Peyer's patch (tissue), 4 donors: Measurements from ENCODE around the gene DNMBP. TPM values are rescaled to one million over a fixed set of nuclear protein-coding genes. Genes with fewer than 3 reads are reported as not detected.

Experiments used
- DNase-seq, 3 donors: peaks; one replicate each; pipeline ENCODE4 v3.0.0-alpha.2; 2017 to 2019
- H3K27ac ChIP-seq, 4 donors: fragments of 200-600 bp; sonication (generic); one replicate each; pipeline ENCODE4 v1.5.1; 2016 to 2019
- H3K27me3 ChIP-seq, 2 donors: fragments of 200-600 bp; sonication (generic); one replicate each; pipeline ENCODE4 v1.5.1; 2019
- H3K36me3 ChIP-seq, 3 donors: fragments of 200-600 bp; sonication (generic); one replicate each; pipeline ENCODE4 v1.5.1; 2016 to 2019
- H3K4me1 ChIP-seq, 4 donors: fragments of 200-600 bp; sonication (generic); one replicate each; pipeline ENCODE4 v1.5.1; 2016 to 2019
- H3K4me3 ChIP-seq, 4 donors: fragments of 200-600 bp; sonication (generic); 1 replicate in 3 of 4; 2 replicates in 1 of 4; pipeline ENCODE4 v1.5.1; 2016 to 2019; ENCODE audit warnings: mild to moderate bottlenecking in 1 of 4
- H3K9me3 ChIP-seq, 4 donors: fragments of 200-600 bp; sonication (generic); one replicate each; pipeline ENCODE4 v1.5.1; 2016 to 2019; ENCODE audit warnings: mild to moderate bottlenecking in 1 of 4
- CTCF ChIP-seq, 6 experiments: fragments of 450-650 bp in 4 of 6; fragments of 200-600 bp in 2 of 6; sonication (generic) in 1 of 6; IDR thresholded peaks; one replicate each; pipeline ENCODE4 v1.5.1; 2017 to 2019; ENCODE audit warnings: antibody characterized with exemption in 6 of 6, mild to moderate bottlenecking in 3 of 6, moderate library complexity in 1 of 6
- POLR2A ChIP-seq, 2 donors: fragments of 450-650 bp; IDR thresholded peaks; one replicate each; pipeline ENCODE4 v1.5.1; 2017; ENCODE audit warnings: antibody characterized with exemption in 2 of 2, mild to moderate bottlenecking in 2 of 2, moderate library complexity in 2 of 2
- total RNA-seq, 4 donors: library from RNA; depleted of rRNA; stranded (reverse); fragments of >200 nt; gene quantifications; one replicate each; pipeline ENCODE4 v1.1.0, GENCODE V29; 2016

Gene DNMBP
- total RNA-seq, 4 donors from 2014 or later = 53.6 to 96.0 (median 69.6) TPM

- H3K9me3 ChIP-seq = no peaks in the 10 kb centered on the region
- no peaks in the 10 kb centered on the region for H3K36me3 ChIP-seq
- no peak overlapping the region for H3K4me3 ChIP-seq
- peaks cover 0 to 15% (median 3%) of the 10 kb centered on the region in 4 donors for H3K4me1 ChIP-seq
- no peak overlapping the region for H3K27ac ChIP-seq
- TF ChIP-seq CTCF (IDR thresholded peaks at IDR 0.05) (no peak), POLR2A (IDR thresholded peaks at IDR 0.05) (no peak)
- no peak for DNase-seq
- H3K27me3 ChIP-seq = no peaks in the 10 kb centered on the region
These were observed 35.8 kb upstream of the DNMBP start for GRCh38 chr10:100045592-100045991.

- no peak for DNase-seq
- no peaks in the 10 kb centered on the region for H3K9me3 ChIP-seq
- H3K27ac ChIP-seq = peak overlapping the region in 3 of 4 donors; percentile 1 to 61 (median 48)
- H3K4me3 ChIP-seq = no peak overlapping the region
- no peaks in the 10 kb centered on the region for H3K36me3 ChIP-seq
- peaks cover 0 to 22% (median 3%) of the 10 kb centered on the region in 4 donors for H3K4me1 ChIP-seq
- no peaks in the 10 kb centered on the region for H3K27me3 ChIP-seq
- TF ChIP-seq CTCF (IDR thresholded peaks at IDR 0.05) = no peak
- no peak for TF ChIP-seq POLR2A (IDR thresholded peaks at IDR 0.05)
These were observed 34.0 kb upstream of the DNMBP start for GRCh38 chr10:100043796-100044195.

GRCh38 chr10:100043344-100043743, 33.6 kb upstream of the DNMBP start:
- peak in 3 of 6 experiments; percentile 27 to 29 (median 27) for TF ChIP-seq CTCF (IDR thresholded peaks at IDR 0.05)
- no peak for TF ChIP-seq POLR2A (IDR thresholded peaks at IDR 0.05)
- DNase-seq = peak in 1 of 3 donors; percentile 71
- peak overlapping the region in 3 of 4 donors; percentile 1 to 61 (median 48) for H3K27ac ChIP-seq

GRCh38 chr10:100041306-100042002, 31.7 kb upstream of the DNMBP start:
- Histone ChIP-seq H3K4me3 (no peak overlapping the region), H3K9me3 (no peaks in the 10 kb centered on the region), H3K27ac (no peak overlapping the region), H3K27me3 (no peaks in the 10 kb centered on the region), H3K36me3 (no peaks in the 10 kb centered on the region), H3K4me1 (peaks cover 0 to 34% (median 4%) of the 10 kb centered on the region in 4 donors)
- no peak for DNase-seq
- no peak for TF ChIP-seq CTCF (IDR thresholded peaks at IDR 0.05)
- TF ChIP-seq POLR2A (IDR thresholded peaks at IDR 0.05) = no peak

More at GRCh38 chr10:100043344-100043743, 33.6 kb upstream of the DNMBP start:
- Histone ChIP-seq H3K4me1 (peaks cover 0 to 25% (median 3%) of the 10 kb centered on the region in 4 donors), H3K9me3 (no peaks in the 10 kb centered on the region), H3K36me3 (no peaks in the 10 kb centered on the region), H3K27me3 (no peaks in the 10 kb centered on the region), H3K4me3 (no peak overlapping the region)

GRCh38 chr10:100038561-100039071, 28.9 kb upstream of the DNMBP start:
- Histone ChIP-seq H3K4me1 (peaks cover 0 to 22% (median 2%) of the 10 kb centered on the region in 4 donors), H3K27me3 (no peaks in the 10 kb centered on the region), H3K36me3 (no peaks in the 10 kb centered on the region), H3K4me3 (peak overlapping the region in 1 of 4 donors; percentile 26), H3K9me3 (no peaks in the 10 kb centered on the region), H3K27ac (peak overlapping the region in 3 of 4 donors; percentile 57 to 88 (median 87))
- DNase-seq = peak in 2 of 3 donors; percentile 63 to 72
- TF ChIP-seq POLR2A (IDR thresholded peaks at IDR 0.05) (peak in 1 of 2 donors; percentile 20), CTCF (IDR thresholded peaks at IDR 0.05) (peak in 1 of 6 experiments; percentile 2)
